SKM-1 treated with dmso at 0.1 percent for 144 hours (cell line): Measurements from ENCODE around the gene MYO7B.

Source experiments
- DNase-seq: peaks from one replicate; lab custom pipeline; 2025; ENCODE audit not compliant: unreplicated experiment; lab: John Stamatoyannopoulos, UW

Gene MYO7B

GRCh38 chr2:127623388-127624319 is 88.2 kb downstream of the MYO7B start:
- no peak for DNase-seq

GRCh38 chr2:127624320-127624755 is 88.9 kb downstream of the MYO7B start:
- no peak for DNase-seq

- no peak for DNase-seq
Measured at GRCh38 chr2:127624756-127625571, 89.5 kb downstream of the MYO7B start.

- no peak for DNase-seq
Measured at GRCh38 chr2:127625572-127625951, 90.1 kb downstream of the MYO7B start.

GRCh38 chr2:127626175-127626574 is 90.7 kb downstream of the MYO7B start:
- DNase-seq: no peak

- DNase-seq: no peak
Measured at GRCh38 chr2:127626917-127627739, 91.6 kb downstream of the MYO7B start.

- DNase-seq: no peak
Measured at GRCh38 chr2:127627740-127628571, 92.5 kb downstream of the MYO7B start.

- no peak for DNase-seq
Measured at GRCh38 chr2:127628767-127629614, 93.5 kb downstream of the MYO7B start.

GRCh38 chr2:127629637-127630036 is 94.2 kb downstream of the MYO7B start:
- DNase-seq: no peak

GRCh38 chr2:127630096-127630863 is 94.8 kb downstream of the MYO7B start:
- no peak for DNase-seq

- DNase-seq: no peak
Measured at GRCh38 chr2:127630864-127631540, 95.5 kb downstream of the MYO7B start.

GRCh38 chr2:127631541-127631996 is 96.1 kb downstream of the MYO7B start:
- DNase-seq: no peak

GRCh38 chr2:127631997-127632581 is 96.6 kb downstream of the MYO7B start:
- DNase-seq: no peak

GRCh38 chr2:127632592-127633489 is 97.4 kb downstream of the MYO7B start:
- DNase-seq: no peak

GRCh38 chr2:127633556-127634065 is 98.1 kb downstream of the MYO7B start:
- DNase-seq: no peak

- no peak for DNase-seq
Measured at GRCh38 chr2:127634066-127634617, 98.7 kb downstream of the MYO7B start.
